NCI-H526 treated with DMSO at 0.1 percent for 48 hours (cell line): ENCODE measurements around the gene LMBR1.
"Not testable (repeated sequence)": the region's sequence is repeated elsewhere in the genome, so short reads cannot be mapped to it uniquely, and the experiment has no call there.

Source experiments
- DNase-seq: peaks from one replicate; lab custom pipeline; 2025; lab: John Stamatoyannopoulos, UW

The LMBR1 gene

DNA sequence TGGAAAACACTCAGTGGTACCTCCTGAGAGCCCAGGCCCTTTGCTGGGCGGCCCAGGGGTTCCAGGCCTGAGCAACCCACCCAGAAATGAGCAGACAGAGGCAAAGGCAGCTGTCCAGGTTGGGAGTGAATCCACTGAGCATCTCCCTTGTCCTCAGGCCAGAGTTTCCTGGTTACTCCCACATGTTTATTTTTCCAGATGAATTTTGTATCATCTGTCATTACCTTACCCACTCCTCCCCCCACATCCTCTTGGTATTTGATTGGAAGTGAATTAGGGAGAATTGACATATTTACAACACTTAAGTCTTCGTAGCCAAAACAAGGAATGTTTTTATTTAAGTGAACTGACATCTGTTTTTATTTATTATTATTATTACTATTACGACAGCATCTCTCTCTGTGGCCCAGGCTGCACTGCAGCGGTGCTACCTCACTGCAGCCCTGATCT lies 13.2 kb upstream of the LMBR1 start:
- no peak for DNase-seq

DNA sequence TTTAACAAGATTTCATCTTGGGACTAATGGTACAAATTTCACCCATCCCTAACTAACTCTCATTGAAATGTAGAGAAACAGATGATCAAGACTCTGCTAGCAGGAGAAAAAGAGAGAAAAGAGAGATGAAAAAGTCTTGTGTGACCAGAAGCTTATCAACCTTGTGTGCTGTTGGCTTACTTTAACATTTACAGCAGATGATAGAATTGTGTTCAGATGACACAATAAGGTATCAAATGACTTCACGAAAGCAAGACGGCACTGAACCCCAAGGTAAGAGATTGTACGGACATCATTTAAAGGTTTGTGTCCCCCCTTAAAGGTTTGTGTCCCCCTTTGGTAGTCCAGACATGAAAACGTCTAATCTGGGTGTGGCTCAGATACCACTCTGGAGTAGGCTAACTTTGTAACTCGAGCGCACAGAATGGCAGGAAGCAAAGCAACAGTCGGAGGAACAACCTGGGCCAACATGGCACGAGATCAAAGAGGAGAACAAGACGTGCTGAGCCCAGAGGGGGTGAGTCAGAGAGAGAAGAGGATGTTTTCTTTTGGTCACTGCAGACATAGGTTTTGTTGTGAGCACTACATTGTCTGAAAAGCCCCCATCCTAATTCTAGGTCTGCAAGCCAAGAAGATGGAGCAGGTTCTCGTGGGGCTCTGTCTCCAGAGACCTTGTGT lies 10.4 kb upstream of the LMBR1 start:
- no peak for DNase-seq

DNA sequence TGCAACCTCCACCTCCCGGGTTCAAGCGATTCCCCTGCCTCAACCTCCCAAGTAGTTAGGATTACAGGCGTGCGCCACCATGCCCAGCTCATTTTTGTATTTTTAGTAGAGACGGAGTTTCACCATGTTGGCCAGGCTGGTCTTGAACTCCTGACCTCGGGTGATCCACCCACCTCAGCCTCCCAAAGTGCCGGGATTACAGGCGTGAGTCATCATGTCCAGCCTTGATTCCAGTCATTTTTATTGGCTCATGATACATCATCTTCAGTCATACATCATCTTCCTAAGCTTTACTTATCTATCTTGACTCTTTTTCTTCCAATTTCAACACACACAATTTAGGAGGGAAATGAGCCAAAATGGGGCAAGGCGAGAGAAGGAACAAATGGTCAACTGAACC lies 7.1 kb upstream of the LMBR1 start:
- DNase-seq = not testable (repeated sequence)

DNA sequence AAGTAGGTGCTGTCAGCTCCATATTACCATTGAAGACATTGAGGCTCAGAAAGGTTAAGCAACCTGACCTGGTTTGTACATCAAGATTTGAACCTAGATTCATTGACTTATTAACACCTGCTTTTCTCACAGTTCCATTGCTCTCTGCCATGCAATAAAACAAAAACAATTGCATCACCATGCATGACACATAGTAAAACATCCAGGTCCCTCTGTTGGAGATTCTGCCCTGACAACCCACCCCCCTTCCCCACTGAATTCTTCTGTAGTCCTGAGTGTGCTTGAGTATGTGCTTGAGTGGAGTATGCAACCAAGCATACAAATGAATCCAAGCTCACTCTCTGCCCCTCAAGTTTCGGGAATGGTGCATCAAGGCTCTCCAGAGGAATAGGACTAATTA lies 6.0 kb upstream of the LMBR1 start:
- DNase-seq = no peak

DNA sequence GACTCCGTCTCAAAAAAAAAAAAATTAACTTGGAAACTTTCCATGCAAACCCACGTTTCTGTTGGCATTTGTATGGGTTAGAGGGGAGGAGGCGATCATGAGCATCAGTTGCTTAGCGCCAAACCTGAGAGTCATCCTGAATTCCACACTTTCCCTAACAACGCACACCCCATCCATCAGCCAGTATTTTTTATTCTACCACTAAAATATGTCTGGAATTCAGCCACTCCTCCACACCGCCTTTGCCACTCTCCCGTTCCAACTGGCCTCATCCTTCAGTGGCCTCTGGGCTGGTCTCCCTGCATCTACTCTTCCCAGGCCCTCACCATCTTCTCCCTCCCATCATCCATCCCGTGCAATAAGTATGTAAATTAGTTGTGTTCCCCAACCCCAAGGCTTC lies 4.7 kb upstream of the LMBR1 start:
- no peak for DNase-seq

DNA sequence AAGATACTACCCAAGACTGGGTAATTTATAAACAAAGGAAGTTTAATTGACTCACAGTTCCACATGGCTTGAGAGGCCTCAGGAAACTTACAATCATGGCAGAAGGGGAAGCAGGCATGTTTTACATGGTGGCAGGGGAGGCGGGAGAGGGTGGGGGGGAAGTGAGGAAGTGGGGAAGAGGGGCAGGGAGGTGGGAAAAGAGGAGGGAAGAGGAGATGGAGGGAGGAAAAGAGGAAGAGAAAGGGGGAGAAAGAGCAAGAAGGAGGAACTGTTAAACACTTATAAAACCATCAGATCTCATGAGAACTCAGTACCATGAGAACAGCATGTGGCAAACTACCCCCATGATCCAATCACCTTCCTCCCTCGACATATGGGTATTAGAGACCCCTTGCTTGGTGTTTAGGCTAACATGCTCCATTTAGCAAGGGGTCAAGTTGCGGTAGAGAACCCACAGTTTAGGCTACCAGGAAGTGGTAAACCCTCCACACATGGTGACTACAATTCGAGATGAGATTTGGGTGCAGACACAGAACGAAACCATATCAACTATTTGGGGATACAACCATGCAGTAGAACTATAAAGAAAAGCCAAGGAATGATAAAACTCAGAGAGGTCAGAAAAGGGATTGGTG lies 3.5 kb upstream of the LMBR1 start:
- no peak for DNase-seq

DNA sequence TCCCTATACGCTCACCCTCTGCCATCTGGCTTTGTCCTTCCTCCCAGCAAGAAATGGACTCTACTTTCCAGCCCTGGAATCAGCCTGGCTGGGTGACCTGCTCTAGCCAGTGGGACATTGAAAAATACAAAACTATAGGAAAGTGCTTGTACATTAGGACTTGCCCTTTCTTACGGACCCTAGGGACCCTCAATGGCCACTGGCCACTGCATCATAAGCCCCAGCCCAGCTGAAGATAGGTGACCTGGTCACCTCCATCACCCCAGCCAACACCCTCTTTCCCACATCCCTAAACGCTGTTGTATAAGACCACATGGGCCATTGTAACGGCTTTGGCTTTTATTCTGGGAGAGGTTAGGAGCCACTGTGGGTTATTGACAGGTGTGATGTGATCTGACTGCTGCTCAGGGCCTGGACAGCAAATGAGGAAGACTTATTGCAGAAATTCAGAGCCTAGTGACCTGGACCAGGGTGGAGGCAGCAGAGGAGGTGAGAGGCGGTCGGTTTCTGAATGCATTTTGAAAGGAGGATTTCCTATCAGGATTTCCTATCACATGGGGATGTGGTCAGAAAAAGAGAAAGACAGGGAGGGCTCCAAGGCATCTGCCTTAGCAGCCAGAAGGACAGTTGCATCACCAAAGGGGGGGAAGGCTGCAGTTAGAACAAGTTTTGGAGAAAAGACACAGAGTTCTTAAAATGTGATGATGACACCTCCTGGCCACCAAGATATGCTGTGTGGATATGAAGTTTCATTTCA lies 2.2 kb upstream of the LMBR1 start:
- no peak for DNase-seq

DNA sequence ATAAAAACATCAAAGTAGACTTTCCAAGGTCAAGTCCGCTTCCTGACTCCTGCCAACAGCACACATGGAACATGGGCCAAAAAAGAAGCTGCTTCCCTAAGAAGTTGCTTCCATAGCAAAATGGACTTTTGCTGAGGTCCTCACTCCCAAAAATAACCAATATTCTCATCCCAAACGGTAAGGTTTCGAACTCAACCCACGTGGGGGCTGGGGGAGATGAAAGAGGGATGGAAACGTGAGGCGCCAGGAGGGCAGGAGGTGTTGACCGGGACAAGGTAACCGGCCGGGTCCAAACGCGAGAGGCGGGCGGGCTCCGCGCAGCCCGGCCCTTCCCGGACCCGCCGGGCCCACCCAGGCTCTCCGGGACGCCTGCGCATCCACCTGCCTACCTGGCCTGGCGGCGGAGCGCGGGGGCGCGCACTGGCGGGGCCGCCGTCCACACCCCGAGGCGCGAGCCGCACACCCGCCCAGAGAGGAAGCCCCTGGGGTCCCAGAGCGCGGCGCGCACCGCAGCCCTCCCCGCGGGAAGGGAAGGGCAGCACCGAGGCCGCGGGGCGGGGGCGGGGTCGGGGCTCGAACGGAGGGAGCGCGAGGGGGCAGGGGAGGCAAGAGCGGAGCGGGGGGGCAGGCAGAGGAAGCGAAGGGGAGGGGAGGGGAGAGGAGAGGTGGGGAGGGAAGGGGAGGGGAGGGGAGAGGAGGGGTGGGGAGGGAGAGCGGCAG lies 742 bp downstream of the LMBR1 start:
- peak; percentile 68 for DNase-seq

DNA sequence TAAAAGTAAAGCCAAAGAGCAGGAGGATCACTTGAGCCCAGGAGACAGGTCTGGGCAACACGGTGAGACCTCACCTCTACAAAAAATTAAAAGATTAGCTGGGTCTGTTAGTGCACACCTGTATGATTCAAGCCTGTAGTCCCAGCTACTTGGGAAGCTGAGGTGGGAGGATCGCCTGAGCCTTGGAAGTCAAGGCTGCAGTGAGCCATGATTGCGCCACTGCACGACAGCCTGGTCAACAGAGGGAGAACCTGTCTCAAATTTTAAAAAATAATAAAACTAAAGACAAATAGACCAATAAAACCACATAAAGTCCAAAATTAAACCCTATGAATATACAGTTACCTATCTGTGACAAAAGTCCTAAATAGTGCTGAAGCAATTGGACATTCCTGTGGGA lies 3.2 kb downstream of the LMBR1 start:
- DNase-seq = no peak

DNA sequence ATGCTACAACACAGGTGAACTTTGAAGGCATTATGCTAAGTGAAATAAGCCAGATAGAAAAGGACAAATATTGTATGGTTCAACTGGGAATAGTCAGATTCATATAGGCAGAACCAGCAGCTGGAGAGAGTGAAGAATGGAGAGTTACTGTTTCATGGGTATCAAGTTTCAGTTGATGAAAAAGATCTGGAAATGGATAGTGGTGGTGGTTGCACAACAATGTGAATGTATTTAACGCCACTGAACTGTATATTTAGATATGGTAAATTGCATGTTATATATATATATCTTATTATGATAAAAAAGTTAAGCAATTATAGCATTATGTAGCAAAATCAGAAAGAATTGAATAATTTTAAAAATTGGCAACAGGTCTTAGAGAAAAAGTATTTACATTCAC lies 3.9 kb downstream of the LMBR1 start:
- peak; percentile 76 for DNase-seq

DNA sequence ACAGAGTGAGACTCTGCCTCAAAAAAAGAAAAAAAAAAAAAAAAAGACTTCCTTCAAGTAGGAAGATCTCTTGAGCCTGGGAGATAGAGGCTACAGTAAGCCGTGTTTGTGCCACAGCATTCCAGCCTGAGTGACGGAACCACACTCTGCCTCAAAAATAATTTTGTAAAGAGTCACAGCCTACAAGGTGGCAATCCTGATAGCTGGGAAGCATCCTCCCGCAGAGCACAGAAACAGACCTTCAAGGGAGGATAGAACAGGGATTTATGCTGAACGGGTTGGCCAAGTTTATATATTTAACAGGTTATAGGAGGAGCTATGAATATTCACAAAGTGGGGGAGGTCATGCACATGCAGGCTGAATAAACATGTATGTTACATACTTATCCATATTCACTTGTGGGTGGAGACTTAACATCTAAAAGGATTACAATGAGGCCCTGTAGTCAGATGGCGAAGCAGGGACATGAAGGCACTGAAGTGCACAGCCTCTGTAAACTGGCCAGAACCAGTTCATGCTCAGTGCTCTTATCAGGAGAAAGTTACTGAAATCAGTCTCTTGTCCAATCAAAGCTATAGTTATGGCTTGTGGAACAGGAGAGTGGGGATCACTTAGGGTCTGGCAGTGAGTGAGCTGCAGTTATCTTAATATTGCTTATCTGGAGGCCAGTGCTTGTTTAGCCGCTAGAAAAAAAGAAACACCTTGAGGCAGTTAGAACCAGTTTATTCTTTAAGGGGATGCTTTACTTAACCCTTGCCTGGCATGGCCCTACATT lies 6.8 kb downstream of the LMBR1 start:
- peak; percentile 16 for DNase-seq

DNA sequence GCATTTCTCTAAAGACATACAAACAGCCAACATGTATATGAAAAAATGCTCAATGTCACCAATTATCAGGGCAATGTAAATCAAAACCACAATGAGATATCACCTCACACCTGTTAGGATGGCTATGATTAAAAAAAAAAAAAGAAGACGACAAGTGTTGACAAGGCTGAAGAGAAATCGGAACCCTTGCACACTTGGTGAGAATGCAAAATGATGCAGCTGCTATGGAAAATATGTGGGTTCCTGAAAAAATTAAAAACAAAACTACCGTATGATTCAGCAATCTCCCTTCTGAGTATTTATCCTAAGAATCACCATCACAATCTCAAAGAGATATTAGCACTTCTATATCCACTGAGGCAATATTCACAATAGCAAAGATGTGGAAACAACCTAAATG lies 11.3 kb downstream of the LMBR1 start:
- no peak for DNase-seq

DNA sequence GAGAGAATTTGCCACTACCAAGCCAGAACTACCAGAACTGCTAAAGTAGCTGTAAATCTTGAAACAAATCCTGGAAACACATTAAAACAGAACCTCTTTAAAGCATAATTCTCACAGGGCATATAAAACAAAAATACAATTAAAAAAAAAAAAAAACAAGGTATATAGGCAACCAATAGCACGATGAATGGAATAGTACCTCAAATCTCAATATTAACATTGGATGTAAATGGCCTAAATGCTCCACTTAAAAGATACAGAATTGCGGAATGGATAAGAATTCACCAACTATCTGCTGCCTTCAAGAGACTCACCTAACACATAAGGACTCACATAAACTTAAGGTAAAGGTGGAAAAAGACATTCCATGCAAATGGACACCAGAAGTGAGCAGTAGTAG lies 17.2 kb downstream of the LMBR1 start:
- no peak for DNase-seq

DNA sequence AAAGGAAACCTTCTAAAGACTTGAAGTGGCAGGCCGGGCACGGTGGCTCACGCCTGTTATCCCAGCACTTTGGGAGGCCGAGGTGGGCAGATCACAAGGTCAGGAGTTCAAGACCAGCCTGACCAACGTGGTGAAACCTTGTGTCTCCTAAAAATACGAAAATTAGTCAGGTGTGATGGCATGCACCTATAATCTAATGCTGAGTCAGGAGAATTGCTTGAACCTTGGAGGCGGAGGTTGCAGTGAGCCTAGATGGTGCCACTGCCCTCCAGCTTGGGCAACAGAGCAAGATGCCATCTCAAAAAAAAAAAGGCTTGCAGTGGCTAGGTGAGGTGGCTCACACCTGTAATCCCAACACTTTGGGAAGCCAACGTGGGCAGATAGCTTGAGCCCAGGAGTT lies 24.6 kb downstream of the LMBR1 start:
- DNase-seq = not testable (repeated sequence)

DNA sequence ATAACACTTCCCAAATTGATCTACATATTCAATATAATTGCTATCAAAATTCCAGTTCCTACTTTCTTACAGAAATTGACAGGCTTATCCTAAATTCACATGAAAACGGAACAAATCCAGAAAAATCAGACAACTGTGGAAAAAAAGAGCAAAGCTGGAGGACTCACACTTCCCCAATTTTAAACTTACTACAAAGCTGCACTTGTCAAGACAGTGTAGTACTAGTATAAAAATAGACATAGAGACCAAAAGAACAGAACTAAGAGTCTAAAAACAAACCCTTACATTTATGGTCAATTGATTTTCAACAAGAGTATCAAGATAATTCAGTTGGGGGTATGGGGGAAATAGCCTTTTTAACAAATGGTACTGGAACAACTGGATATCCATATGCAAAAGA lies 27.5 kb downstream of the LMBR1 start:
- no peak for DNase-seq

DNA sequence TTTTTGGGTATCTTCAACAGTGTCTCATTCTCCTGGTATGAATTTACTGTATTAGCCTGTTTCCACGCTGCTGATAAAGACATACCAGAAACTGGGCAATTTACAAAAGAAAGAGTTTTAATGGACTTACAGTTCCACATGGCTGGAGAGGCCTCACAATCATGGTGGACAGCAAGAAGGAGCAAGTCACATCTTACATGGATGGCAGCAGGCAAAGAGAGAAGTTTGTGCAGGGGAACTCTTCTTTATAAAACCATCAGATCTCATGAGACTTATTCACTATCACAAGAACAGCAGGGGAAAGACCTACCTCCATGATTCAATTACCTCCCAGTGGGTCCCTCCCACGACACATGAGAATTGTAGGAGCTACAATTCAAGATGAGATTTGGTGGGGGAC lies 31.0 kb downstream of the LMBR1 start:
- not testable (repeated sequence) for DNase-seq

DNA sequence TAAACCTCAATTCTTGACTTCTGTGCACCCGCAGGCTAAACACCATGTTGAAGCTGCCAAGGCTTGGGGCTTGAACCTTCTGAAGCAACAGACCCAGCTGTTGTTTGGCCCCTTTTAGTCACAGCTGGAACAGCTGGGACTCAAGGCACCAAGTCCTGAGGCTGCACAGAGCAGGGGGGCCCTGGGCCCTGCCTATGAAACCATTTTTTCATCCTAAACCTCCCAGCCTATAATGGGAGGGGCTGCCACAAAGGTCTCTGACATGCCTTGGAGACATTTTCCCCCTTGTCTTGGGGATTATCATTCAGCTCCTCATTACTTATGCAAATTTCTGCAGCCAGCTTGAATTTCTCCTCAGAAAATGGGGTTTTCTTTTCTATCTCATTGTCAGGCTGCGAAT lies 31.8 kb downstream of the LMBR1 start:
- DNase-seq = no peak

DNA sequence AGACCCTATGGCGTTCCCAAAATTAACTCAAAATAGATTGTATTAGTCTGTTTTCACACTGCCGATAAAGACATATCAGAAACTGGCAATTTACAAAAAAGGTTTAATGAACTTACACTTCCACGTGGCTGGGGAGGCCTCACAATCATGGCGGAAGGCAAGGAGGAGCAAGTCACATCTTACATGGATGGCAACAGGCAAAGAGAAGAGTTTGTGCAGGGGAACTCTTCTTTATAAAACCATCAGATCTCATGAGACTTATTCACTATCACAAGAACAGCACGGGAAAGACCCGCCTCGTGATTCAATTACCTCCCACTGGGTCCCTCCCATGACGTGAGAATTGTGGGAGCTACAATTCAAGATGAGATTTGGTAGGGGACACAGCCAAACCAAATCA lies 32.9 kb downstream of the LMBR1 start:
- DNase-seq = not testable (repeated sequence)

DNA sequence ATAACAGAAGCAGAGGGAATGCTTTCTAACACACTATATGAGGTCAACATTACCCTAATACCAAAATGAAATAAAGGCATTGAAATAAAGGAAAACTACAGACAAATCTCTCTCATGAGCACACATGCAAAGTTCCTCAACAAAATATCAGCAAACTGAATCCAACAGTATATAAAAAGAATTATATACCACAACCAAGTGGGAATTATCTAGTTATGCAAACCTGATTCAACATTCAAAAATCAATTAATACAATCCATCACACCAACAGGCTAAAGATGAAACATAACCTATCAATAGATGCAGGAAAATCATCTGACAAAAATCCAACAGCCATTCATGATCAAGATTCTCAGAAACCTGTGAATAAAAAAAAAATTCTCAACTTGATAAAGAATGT lies 34.5 kb downstream of the LMBR1 start:
- no peak for DNase-seq

DNA sequence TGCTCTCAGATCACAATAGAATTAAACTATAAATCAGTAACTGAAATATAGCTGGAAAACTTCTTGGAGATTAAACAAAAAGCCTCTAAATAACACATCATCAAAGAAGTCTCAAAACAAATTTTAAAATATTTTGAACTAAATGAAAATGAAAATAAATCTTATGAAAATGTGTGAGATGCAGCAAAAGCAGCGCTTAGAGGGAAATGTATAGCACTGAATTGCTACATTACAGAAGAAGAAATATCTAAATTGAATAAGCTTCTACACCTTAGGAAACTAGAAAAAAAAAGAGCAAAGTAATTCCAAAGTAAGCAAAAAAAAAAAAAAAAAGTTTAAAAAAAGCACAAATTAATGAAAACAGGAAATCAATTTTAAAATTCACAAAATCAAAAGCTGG lies 35.2 kb downstream of the LMBR1 start:
- no peak for DNase-seq

DNA sequence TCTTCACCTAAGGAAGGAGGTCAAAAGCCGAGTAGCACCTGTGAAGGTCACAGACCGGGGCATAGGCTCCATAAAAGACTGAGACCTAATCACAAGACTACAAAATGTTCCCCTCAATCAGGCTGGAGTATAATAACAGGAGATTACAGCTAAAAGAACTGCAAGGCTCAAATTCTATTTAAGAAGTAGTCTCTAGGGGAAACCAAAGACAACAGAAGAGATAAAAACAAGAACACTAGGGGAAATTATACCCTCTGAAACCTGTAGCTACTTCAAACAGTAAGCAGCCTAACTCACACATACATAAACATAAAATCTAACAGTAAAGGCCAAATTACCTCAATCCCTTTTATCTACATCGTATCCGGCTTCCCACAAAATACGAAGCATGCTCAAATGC lies 38.3 kb downstream of the LMBR1 start:
- no peak for DNase-seq

DNA sequence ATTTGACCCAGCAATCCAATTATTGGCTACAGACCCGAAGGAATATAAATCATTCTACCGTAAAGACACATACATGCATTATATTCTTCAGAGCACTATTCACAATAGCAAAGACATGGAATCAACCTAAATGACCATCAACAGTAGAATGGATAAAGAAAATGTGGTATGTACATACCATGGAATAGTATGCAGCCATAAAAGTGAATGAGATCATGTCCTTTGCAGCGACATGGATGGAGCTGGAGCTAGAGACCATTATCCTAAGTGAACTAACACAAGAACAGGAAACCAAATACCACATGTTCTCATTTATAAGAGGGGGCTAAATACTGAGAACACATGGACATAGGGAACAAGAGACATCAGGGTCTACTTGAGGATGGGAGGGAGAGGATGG lies 44.0 kb downstream of the LMBR1 start:
- DNase-seq = no peak
